SK-N-MC (cell line): ENCODE data around the gene KCNH3.

Experiments used
- DNase-seq: peaks from one replicate; pipeline ENCODE4 v3.0.0-alpha.2; 2011; ENCODE audit warnings: low read depth, low spot score
- H3K27ac ChIP-seq: fragments of 200-600 bp; sonication (generic); 2 replicates; pipeline ENCODE4 v1.5.1; 2016; ENCODE audit warnings: mixed run types
- H3K36me3 ChIP-seq: fragments of 200-600 bp; sonication (generic); 2 replicates; pipeline ENCODE4 v1.6.1; 2017; ENCODE audit warnings: antibody characterized with exemption, low read length, mixed read lengths; ENCODE audit not compliant: insufficient read depth
- H3K4me3 ChIP-seq: fragments of 200-600 bp; sonication (generic); 2 replicates; pipeline ENCODE4 v1.5.1; 2016
- H3K9ac ChIP-seq: fragments of 200-600 bp; sonication (generic); 2 replicates; pipeline ENCODE4 v1.8.0; 2017; ENCODE audit warnings: mixed run types, mixed read lengths; ENCODE audit not compliant: insufficient read length
- H3K9me3 ChIP-seq: fragments of 200-600 bp; sonication (generic); 2 replicates; pipeline ENCODE4 v1.6.1; 2017; ENCODE audit warnings: low read depth, mild to moderate bottlenecking, antibody characterized with exemption, low read length, moderate library complexity, mixed read lengths
- EZH2 ChIP-seq: fragments of 200-600 bp; sonication (generic); IDR thresholded peaks from one replicate; pipeline ENCODE4 v1.6.1; 2017; ENCODE audit warnings: antibody characterized with exemption
- FOXP2 ChIP-seq: optimal IDR thresholded peaks from 2 replicates; pipeline ENCODE3; 2011; ENCODE audit warnings: mild to moderate bottlenecking, moderate library complexity; ENCODE audit not compliant: insufficient read depth; ENCODE audit errors: extremely low read length, control extremely low read depth
- POLR2AphosphoS5 ChIP-seq: IDR thresholded peaks from 2 replicates; pipeline ENCODE4 v1.6.1; 2012; ENCODE audit warnings: mild to moderate bottlenecking, low read depth, low read length, borderline replicate concordance

The KCNH3 gene

GRCh38 chr12:49583366-49584094, 44.7 kb downstream of the KCNH3 start:
- TF ChIP-seq EZH2 (no peak), POLR2AphosphoS5 (no peak), FOXP2 (no peak)
- H3K4me3 ChIP-seq = no peak overlapping the region
- no peak for DNase-seq
- no peak overlapping the region for H3K27ac ChIP-seq
- H3K9ac ChIP-seq = no peak overlapping the region
- H3K9me3 ChIP-seq = no peaks in the 10 kb centered on the region
- H3K36me3 ChIP-seq = no peaks in the 10 kb centered on the region; the same call in 1 of the 2 replicates

- Histone ChIP-seq H3K9ac (no peak overlapping the region), H3K4me3 (no peak overlapping the region), H3K36me3 (no peaks in the 10 kb centered on the region; the same call in 1 of the 2 replicates), H3K9me3 (no peaks in the 10 kb centered on the region), H3K27ac (no peak overlapping the region)
- TF ChIP-seq EZH2 = no peak
- no peak for DNase-seq
Measured at GRCh38 chr12:49584591-49584990, 45.8 kb downstream of the KCNH3 start.

- no peaks in the 10 kb centered on the region; the same call in 1 of the 2 replicates for H3K36me3 ChIP-seq
- DNase-seq = no peak
- no peak for TF ChIP-seq EZH2
- no peak for TF ChIP-seq POLR2AphosphoS5
- TF ChIP-seq FOXP2 = no peak
- H3K4me3 ChIP-seq = no peak overlapping the region
- H3K9me3 ChIP-seq = no peaks in the 10 kb centered on the region
- H3K9ac ChIP-seq = no peak overlapping the region
- no peak overlapping the region for H3K27ac ChIP-seq
Measured at GRCh38 chr12:49585477-49586459, 46.9 kb downstream of the KCNH3 start.

- DNase-seq = no peak
- H3K36me3 ChIP-seq = no peaks in the 10 kb centered on the region; the same call in 1 of the 2 replicates
- H3K9me3 ChIP-seq = no peaks in the 10 kb centered on the region
- H3K27ac ChIP-seq = no peak overlapping the region
- TF ChIP-seq FOXP2 (no peak), POLR2AphosphoS5 (no peak), EZH2 (no peak)
- H3K9ac ChIP-seq = no peak overlapping the region
- H3K4me3 ChIP-seq = no peak overlapping the region
Measured at GRCh38 chr12:49587174-49587908, 48.5 kb downstream of the KCNH3 start.

GRCh38 chr12:49588281-49588680, 49.5 kb downstream of the KCNH3 start:
- Histone ChIP-seq H3K9me3 (no peaks in the 10 kb centered on the region), H3K9ac (no peak overlapping the region), H3K4me3 (no peak overlapping the region), H3K36me3 (no peaks in the 10 kb centered on the region; the same call in 1 of the 2 replicates), H3K27ac (no peak overlapping the region)
- TF ChIP-seq FOXP2 (no peak), POLR2AphosphoS5 (no peak), EZH2 (no peak)
- DNase-seq = no peak

- TF ChIP-seq EZH2 (no peak), FOXP2 (no peak), POLR2AphosphoS5 (no peak)
Measured at GRCh38 chr12:49588721-49589516, 50.1 kb downstream of the KCNH3 start.

GRCh38 chr12:49598527-49598926, 59.7 kb downstream of the KCNH3 start:
- no peak for TF ChIP-seq EZH2
- TF ChIP-seq FOXP2 = no peak
- TF ChIP-seq POLR2AphosphoS5 = no peak; the same call in 1 of the 2 replicates
- Histone ChIP-seq H3K36me3 (no peaks in the 10 kb centered on the region), H3K9me3 (no peaks in the 10 kb centered on the region), H3K27ac (no peak overlapping the region), H3K9ac (no peak overlapping the region), H3K4me3 (no peak overlapping the region)
- no peak for DNase-seq

More at GRCh38 chr12:49588721-49589516, 50.1 kb downstream of the KCNH3 start:
- no peaks in the 10 kb centered on the region for H3K9me3 ChIP-seq
- no peak overlapping the region for H3K4me3 ChIP-seq
- H3K36me3 ChIP-seq = no peaks in the 10 kb centered on the region
- no peak overlapping the region for H3K9ac ChIP-seq
- no peak for DNase-seq
- H3K27ac ChIP-seq = no peak overlapping the region
